G401 (cell line): ENCODE measurements around the gene ISCA2. TPM values are rescaled to one million over a fixed set of nuclear protein-coding genes. Genes with fewer than 3 reads are reported as not detected.

Source experiments
- DNase-seq: peaks from one replicate; pipeline ENCODE4 v3.0.0-alpha.2; 2015; ENCODE audit warnings: low spot score
- in situ Hi-C: cut with HindIII; loops from 2 replicates; pipeline ENCODE4 v1.10.0; 2016; ENCODE audit warnings: low sequenced_read_pairs, mixed read lengths
- total RNA-seq: library from RNA; depleted of rRNA; stranded (reverse); fragments of >200 nt; shearing (Covaris generic); gene quantifications from 2 replicates; pipeline ENCODE4 v1.2.3, GENCODE V29; 2014

Gene ISCA2
- total RNA-seq, 1 experiment from 2014 or later, result 78.7 TPM

DNA sequence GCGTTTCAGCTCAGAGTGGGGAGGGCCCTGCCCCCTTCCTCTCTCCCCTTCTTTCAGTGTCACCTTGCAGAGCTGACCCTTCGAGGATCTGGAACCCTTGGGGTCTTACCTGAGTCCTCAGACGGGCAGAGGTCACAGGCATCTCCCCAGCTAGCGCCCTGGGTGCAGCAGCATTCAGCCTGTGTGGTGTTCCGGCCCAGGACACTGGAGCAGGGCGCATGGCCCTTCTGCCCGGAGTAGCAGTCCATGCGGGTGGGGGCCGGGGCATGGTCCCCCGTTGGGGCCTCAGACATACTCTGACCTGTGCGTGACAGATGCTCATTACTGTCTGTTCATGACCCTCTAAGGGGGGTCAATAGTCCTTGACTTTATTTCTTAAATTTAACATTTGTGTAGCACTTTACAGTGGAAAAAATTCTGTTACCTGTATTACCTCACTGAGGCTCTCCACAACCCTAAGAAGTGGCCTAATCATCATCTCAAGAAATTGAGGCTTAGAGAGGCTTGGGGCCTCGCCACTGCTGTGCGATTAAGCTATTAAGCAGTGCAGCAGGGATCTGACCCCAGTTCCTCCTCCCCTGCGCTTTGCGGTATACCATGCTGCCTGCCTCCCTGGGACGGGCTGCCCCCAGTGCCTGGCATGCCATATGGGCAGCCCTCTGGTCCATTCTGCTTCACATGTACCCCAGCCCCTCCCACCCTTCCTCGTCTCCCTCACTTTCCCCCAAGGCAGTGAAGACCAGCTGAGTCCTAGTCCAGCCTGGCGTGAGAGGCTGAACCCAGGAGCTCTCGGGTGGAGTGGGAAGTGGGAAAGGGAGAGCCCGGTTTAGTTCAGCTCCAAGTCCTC lies 11.5 kb downstream of the ISCA2 start:
- in situ Hi-C loops, result no loop called here
- DNase-seq, result no peak

DNA sequence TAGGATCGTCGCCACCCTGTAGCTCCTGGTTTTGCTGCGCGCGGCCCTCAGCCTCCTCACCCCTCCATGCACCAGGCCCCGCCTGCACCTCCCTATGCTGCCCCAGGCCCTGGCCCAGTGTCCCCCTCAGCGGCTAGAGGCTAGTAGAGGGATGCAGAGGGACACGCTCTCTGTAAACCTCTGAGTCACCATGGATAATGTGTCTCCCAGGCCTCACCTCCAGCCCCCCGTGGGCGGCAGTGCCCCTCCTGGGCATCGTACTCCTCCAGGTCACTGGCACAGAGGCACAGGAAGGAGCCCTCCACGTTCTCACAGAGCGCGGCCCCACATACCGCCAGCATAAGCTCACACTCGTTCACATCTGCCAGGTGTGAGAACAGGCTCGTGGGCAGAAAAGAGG lies 12.3 kb downstream of the ISCA2 start:
- in situ Hi-C loops, result no loop called here
- DNase-seq, result no peak

DNA sequence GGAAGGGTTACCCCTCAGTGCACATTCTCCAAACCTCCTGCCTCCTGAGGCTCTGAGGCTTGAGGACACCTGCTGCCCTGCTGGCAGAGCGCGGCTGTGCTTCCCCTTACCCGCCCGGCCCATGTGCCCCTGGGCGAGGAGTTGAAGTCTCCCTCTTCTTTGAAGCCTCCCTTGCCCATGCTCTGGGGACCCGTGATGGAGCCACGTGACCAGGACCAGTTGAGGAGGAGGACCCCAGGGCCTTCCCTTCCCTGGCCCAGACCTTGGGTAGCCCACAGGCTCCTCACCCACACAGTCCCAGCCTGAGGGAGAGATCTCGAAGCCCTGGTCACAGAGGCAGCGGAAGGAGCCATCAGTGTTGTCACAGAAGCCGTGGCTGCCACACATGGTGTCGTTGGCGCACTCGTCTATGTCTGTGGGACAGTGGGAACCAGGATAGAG lies 12.9 kb downstream of the ISCA2 start:
- DNase-seq, result no peak
- in situ Hi-C loops, result no loop called here

DNA sequence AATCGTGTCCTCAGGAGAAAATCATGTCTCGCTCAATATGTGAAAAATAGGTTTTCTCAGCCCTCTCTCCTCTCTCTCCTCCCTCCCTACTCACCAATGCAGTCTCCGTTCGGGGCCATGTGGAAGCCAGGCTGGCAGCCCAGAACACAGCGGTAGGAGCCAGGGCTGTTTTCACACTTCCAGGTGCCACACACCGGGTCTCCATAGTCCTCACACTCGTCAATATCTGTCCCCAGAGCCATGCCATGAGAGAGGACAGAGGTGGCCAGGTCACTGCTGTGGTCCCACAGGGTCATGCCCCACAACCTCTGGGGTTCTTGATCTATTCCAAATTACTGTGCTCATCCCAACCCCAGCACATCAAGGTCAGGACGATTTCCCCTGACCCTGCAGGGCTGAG lies 13.5 kb downstream of the ISCA2 start:
- peak; percentile 57 for DNase-seq
- in situ Hi-C loops, result no loop called here

DNA sequence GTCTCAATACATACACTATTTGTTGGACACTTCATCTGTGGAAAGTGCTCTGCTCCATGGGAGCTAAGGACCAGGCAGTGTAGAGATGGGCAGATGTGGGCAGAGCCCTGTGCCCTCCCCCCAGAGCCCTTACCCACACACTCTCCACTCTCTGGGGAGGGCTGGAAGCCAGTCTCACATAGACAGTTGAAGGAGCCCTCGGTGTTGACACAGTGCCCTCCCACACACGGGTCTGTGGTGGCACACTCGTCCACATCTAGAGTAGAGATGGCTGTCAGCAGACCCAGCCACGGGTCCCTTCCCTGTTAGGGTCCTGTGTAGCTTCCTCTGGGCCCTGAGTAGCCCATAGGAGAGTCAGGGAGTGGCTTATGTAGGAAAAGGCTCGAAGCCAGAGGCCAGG lies 14.3 kb downstream of the ISCA2 start:
- in situ Hi-C loops, result no loop called here
- no peak for DNase-seq

DNA sequence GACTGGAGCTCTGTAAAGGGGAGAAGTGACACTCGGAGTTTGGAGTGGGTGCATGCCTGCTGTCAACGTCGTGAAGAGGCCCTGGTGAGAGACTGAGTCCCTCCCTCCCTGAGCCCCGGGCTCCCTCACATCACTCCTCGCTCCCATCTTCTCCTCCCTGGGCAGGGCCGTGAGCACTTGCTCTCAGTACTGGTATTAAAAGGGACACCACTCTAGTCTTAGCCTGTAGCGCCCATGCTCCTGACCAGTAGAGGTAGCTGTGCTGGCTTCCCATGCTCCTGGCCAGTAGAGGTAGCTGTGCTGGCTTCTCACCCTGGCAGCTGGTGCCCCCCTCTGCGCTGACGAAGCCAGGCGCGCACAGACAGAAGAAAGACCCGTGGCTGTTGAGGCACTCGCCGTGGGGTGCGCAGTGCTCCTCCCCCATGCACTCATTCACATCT lies 14.7 kb downstream of the ISCA2 start:
- no peak for DNase-seq
- in situ Hi-C loops, result no loop called here

DNA sequence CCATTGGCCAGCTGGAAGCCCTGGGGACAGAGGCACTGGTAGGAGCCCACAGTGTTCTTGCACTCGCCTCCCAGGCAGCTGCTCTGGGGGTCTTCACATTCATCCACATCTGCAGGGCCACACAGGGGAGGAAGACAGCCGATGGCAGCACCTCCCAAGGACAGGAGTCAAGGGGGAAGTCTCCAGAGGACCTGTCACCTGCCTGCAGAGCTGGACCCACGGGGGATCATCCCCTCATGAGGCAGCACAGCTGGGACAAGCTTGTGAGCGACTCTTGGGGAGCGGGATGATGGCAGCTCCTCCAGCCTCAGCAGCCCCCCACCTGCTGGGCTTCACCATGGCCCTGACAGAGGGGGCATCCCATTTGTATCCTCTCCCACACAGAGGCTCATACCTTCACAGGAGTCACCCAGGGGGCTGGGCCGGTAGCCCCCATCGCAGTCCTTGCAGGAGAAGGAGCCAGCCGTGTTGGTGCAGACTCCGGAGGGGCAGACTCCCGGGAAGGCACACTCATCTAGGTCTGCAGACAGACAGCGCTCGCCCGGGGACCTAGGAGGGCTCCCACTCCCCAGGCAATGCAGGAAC lies 15.4 kb downstream of the ISCA2 start:
- no peak for DNase-seq
- in situ Hi-C loops, result no loop called here

DNA sequence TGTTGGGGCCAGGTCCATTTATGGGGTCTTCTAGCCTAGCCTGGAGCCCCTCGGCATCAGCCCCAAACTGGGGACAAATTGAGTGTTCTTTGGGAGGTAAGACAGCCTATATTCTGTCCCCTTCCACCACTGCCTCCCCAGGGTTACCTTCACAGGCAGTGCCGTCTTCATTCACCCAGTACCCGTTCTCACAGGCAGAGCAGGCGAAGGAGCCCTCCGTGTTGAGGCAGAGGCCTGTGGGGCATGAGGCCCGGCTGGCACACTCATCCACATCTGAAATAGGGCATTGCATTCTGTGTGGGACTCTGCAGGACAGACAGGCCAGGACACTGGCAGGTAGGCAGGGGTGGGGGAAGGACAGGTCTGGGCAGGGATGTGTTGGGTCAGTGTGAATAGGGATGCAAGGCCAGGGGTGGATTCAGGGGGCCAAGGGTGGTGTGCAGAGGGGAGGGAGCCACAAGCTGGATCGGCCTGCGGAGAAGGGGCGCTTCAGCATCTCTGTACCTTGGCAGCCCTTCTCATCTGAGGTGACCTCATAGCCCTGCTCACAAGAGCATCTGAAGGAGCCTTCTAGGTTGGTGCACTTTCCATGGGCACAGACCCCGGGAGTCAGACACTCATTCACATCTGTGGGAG lies 16.1 kb downstream of the ISCA2 start:
- in situ Hi-C loops, result no loop called here
- no peak for DNase-seq

DNA sequence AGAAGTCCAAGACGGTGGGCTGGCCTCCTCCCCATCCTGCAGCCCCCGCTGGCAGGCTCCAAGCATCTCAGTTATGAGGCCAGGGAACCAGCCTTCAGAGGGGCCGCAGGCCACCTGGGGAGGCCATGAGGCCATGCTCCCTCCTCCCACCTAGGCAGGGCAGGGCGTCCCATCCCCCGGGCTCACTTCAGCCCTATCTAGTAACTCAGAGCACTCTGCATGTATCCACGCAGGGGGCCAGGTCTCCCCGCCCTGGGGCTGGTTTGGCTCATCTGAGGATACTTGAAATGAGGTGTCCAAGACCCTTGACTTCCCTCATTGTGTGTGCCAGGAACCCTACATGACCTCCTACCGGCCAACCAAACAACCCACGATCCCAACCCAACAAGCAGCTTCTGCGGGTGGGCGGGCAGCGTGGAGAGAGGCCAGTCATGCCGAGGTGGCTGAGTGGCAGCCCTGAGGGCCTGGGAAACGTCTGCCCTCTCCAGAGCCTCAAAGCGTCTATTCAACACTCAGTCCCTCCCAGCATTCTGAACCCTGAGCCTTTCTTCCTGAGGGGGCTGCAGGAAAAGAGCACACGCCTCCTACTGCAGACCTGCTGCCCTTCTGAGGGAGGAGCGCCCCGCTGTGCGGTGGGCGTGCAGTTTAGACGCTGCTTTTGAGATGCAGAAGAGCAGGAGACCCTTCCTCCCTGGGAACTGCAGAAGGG lies 16.8 kb downstream of the ISCA2 start:
- in situ Hi-C loops, result no loop called here
- DNase-seq, result no peak

DNA sequence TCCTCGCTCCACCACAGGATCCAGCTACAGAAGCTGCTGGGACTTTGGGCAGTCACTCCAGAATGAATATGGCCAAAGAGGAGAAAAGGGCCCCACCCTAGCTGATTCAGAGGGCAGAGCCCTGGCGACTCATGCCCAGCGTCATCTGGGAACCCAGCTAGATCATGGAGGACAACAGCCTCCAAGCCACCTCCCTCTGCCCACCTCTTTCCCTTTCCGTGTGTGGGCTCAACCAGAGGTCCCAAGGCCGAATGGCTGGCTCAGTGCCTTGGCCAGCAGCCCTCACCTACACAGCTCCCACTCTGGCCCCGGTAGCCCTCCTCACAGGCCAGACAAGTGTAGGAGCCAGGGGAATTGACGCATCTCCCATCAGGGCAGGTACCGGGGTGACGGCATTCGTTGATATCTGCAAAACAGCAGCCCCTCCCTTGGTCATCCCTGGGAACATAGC lies 17.4 kb downstream of the ISCA2 start:
- DNase-seq, result no peak
- in situ Hi-C loops, result no loop called here

DNA sequence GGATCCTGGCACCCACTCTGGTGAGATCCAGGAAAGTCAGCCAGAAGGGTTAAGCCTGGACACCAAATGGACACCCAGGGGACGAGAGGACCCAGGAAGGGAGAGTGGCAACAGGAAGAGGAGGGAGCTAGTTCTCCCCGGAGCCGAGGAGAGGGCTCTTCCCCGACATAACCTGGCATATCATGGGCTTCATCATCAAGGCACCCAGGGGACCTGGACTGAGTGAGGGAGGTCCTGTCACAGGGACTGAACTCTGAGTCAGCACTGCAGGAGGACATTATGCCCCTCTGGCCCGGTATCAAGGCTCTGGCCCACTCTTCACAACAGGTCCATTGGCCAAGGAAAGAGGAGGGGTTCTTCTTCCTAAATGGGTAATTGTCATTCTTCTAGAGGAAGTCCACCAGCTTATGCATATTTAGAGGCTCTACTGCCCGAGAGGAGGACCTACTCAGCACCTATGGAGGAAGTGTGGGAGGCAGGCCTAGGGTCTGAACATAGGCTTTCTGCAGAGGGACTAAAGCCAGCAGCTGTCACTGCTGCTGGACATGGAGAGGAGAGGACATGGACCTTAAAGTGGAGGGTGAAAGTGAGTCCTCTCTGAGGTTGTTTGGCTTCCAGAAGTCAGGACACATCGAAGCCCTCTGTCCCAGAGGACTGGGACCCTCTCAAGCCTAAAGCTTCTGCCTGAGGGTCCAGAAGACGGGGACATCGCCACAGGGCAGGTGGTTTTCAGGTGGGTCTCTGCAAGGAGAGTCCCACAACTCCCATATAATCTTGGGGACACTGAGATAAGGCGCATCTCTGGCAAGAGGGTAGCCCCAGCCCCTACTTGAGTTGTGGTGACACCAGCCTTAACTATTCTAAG lies 18.6 kb downstream of the ISCA2 start:
- in situ Hi-C loops, result no loop called here
- no peak for DNase-seq

DNA sequence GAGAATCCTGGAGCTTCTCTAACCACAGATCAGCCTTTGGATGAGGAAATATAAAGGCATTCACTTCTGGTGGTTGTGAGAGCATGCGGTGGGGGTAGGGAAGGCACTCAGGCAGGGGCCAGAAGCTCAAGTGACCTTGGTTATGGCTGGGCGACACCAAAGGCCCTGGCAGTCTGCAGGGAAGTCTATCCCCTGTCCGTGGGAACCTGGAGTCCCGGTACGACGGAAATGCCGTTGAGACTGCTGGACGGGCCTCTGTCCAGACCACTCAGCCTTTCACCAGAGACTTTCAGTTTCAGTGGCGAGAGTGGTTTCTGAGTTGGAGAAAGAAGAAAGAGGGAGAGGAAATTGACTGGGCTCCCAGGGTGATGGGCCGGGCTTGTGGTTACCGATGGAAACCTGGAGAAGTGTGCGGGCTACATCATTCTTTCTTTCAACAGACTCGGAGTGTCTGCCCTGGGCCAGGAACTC lies 20.9 kb downstream of the ISCA2 start:
- DNase-seq, result no peak
- in situ Hi-C loops, result no loop called here

DNA sequence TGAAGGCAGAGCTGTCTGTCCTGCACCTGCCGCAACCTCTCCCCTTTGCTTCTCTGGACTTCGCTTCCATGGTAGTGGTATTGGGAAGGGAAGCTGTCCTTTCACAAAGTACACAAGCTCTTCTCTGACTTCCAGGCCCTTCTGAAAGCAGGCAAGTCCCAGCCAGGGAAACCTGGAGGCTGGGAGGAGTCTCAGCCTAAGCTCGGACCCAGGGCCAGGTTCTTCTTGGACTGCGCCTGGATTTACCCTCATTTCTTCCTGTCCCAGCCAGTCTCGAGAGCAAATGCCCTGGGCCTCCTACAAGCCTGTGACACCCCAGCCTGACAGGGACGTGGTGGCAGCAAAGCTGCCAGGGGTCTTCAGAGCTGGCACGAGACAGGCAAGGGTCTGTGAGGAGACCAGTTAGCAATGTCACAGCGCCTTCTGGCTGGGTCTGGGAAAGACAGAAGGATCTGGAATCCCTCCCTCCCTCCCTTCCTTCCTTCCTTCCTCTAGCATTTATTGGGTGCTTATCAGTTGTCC lies 22.4 kb downstream of the ISCA2 start:
- no peak for DNase-seq
- in situ Hi-C loops, result no loop called here

DNA sequence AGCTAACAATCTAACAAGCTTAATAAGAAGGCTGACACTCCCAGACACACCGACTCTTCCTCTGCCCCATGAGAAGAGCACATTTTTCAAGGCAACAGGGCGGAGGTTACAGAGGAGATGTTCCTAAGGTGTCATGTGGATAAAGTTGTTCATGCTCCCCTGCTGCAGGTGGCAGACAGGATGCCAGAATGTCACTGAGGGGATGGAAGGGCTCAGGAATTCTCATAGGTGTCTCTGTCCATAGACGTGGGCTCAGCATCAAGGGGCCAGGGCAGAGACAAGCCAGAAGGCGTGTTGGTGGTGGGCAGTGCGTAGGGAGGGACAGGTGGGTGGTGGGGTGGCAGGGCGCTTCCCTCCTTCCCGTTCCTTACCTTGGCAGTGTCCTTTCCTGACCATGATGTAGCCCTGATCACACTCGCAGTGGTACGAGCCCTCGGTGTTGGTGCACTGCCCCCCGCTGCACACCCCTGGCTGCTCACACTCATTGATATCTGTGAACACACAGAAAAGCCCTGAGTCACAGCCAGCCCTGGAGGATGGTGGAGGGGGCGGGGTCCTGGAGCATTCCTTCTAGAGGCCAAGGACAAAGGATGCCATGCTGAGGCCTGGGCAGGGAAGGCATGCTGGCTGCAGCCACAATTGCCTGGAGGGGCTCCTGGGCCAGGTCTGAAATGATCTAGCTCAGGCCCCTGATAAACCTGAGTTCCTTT lies 23.0 kb downstream of the ISCA2 start:
- in situ Hi-C loops, result no loop called here
- DNase-seq, result no peak

DNA sequence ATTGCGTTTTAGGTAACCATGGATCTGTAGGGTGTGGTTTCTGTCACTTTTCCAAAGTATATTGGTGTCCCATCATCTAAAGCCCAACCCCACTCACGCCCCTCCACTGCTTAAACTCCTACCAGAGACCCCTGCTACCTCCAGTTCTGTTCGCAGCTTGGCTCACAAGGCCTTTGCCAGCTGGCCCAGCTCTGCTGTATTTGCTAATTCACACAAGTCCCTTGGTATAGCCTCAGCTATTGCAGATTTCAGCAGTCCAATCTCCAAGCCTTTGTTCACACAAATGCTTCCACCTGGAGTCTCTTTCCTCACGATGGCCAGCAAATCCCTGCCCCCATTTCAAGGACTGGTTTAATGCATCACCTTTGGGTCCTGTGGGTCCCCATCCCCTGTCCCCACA lies 24.2 kb downstream of the ISCA2 start:
- no peak for DNase-seq
- in situ Hi-C loops, result no loop called here

DNA sequence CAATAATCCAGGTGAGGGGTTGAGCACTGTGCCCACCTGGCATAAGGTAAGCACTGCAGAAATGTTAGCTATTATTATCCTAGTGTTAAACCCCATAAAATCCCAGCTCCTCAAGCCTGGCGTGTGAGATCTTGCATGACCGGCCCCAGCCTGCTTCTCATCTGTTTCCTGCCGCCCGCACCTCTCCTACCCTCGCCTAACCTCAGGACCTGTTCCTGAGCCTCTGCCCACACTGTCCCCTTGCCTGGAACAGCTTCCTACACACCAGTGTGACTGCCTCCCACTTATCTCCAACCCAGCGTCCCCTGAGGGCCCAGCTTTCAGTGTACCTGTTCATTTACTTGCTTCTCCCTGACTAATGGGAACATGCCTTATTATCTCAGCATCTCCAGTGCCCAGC lies 24.7 kb downstream of the ISCA2 start:
- DNase-seq, result no peak
- in situ Hi-C loops, result no loop called here

DNA sequence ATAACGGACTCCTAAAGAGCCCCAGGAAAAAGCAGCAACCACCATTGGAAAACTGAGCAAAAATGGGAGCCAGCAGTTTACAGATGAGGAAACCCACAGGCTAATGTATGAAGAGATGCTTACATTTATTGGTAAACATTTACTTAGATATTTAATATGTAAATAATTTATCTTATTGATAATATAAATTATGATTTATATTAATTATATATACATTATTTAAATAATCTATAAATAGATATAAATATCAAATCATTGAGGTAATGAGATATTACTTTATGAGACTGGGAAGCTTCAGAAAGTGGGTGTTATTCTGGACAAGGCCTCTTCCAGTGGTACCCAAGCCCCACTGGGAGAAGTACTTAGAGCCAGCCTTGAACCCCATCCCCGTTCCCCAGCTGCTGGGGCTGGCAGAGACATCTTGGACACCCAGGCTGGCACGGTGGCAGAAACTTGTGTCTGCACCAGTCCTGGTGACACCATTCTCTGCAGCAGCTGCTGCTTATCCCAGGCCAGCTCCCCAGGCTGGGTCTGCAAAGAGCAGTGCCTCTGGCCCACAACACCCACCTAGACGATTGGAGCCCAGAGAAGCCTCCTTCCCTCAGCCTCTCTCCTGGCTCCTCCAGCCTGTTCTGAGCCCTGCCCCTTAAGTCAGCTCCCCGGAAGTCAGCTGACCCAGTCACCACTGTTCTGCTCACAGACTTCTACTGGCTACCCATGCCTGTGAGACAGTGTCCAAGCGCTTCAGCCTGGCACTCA lies 25.9 kb downstream of the ISCA2 start:
- in situ Hi-C loops, result no loop called here

More for the DNA sequence above, 25.9 kb downstream of the ISCA2 start:
- DNase-seq, result no peak
